Right renal cortex interstitium (tissue), 3 donors: ENCODE results near the gene FOXO1. TPM values are rescaled to one million over a fixed set of nuclear protein-coding genes. Genes with fewer than 3 reads are reported as not detected.

Experiments used
- DNase-seq, 3 donors: peaks; one replicate each; pipeline ENCODE4 v3.0.0-alpha.2; 2013; ENCODE audit warnings: low read depth in 3 of 3, low spot score in 2 of 3
- polyA plus RNA-seq, 3 donors: library from polyadenylated mRNA; unstranded; fragments of 120-200 nt; gene quantifications; one replicate each; pipeline ENCODE4 v1.2.1, GENCODE V29; 2013; ENCODE audit not compliant: insufficient read length in 3 of 3

The FOXO1 gene
- polyA plus RNA-seq, 3 donors, result 15.1 to 16.7 (median 15.4) TPM

DNA sequence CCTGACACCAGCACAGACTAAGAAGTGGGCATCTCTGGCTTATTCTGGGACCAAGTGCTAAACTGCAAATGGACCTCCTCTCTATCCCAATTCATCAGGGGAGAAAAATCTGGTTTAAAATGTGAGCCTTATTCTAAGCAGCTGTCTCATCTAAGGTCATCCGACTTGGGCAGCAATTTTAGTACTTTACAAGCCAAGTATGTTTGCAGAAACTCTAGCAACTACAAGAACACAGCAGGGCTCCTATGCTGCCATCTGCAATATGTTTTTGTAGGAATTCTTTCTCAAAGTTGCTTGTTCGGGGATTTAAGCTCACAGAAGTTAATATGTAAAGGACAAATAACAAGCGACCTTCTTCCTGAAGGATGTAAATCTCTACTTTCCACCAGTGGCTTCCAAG lies 113.1 kb downstream of the FOXO1 start:
- no peak for DNase-seq

GRCh38 chr13:40552895-40553294 lies 113.5 kb downstream of the FOXO1 start:
- no peak for DNase-seq

GRCh38 chr13:40550130-40550529 lies 116.3 kb downstream of the FOXO1 start:
- DNase-seq, result no peak

DNA sequence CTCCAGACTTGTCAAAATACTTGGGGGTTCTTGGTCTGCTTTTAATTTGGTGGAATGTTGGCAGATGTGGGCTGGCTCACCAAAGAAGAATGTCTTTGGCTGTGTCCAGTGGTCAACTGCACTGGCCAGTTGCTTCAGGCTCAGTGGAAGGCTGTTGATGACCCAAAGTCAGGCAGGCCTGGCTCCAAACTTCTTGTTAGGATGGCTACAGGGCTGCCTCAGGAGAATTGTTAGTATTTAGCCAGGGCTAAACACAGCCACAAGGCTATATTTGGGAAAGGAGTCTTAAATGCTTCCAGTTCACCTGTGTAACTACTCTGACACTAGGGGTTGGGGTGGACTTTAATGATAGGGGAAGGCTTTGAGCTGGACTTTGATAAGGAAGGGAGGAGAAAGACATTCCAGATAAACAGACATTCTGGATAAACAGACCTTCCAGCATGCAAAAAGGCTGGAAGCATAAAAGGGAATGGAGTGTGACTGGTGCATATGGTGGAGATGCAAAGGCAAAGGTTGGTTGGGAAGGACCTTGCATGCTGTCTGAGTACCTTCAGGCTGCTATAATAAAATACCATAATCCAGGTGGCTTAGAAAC lies 116.8 kb downstream of the FOXO1 start:
- no peak for DNase-seq

DNA sequence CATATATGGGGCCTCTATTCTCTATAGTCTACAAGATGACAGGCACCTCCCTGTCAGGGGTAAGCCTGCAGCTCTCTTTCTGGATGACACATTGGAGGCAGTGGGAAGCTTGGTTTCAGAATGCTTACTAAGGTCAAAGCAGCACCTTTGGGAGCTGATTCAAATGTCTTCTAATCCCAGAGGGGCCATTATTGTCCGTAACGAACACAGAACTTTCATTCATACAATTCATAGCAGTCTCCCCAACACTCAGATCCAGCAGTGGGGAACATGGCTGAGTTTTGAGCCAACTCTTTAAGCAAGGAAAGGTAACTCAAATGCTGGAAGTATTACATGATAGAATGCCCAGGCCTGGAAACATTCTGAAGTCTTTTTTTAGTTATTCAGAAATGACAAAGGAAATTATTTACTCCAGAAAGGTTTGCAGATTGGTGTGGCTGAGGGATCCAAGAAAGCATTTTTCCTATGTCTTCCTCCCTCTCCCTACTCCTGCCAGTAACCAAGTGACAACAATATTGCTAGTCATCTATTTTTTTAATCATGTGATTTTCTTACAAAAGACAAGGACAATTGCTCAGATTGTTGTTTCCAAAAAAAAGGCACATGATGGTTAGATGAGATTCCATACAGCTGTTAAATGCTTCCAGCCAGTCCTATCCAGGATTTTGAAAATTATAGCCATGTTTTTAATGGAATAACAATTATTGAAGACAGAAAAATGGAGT lies 118.7 kb downstream of the FOXO1 start:
- DNase-seq, result no peak

DNA sequence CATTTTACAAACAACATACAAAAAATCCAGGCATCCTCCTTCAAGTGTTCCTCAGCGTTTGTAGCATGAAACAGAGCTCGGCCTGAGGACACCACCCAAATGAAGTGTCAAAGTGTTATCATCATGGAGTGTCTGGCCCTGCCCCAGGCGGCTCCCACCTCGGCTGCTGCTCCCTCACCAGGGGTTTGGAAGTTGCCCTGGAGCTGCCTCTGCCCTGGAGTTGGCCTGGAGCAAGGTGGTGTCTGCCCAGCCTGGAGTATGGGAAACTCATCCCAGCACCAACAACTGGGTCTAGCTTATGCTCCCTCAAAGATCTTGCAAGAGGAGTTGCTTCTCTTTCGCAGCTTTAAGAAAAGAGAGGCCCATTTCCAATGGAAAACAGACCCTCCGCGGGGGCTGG lies 120.4 kb downstream of the FOXO1 start:
- no peak for DNase-seq

DNA sequence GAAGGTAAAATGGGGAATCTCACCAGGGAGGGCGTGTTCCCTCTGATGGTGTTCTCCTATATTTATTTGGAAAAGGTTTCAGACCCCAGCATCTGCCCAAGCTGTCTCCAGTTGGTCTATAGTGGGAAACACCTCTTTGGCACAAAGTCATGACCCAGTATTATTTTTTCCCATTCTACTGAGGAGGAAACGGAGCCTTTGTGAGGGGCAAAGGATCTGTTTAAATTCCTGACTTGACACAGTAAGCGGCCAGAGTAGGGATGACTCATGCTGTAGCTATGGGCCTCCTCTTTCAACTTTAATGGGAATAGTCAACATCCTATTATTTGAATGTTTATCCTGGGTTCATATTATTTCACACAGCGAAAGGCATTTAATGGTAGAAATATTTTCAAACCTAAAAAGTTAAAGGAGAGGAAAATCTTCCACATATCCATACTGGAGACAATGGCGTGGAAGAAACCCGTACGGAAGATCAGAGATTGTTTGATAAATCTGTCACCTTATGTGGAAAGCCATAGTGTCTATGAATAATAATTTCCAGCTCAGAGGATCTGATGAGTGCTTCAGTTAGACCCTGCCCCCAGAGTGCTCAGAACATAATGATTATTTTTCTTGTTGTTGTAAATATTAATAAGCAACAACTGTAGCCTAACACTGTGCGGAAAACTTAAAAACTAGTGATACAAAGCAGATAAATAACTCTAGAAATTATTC lies 126.0 kb downstream of the FOXO1 start:
- DNase-seq, result no peak

DNA sequence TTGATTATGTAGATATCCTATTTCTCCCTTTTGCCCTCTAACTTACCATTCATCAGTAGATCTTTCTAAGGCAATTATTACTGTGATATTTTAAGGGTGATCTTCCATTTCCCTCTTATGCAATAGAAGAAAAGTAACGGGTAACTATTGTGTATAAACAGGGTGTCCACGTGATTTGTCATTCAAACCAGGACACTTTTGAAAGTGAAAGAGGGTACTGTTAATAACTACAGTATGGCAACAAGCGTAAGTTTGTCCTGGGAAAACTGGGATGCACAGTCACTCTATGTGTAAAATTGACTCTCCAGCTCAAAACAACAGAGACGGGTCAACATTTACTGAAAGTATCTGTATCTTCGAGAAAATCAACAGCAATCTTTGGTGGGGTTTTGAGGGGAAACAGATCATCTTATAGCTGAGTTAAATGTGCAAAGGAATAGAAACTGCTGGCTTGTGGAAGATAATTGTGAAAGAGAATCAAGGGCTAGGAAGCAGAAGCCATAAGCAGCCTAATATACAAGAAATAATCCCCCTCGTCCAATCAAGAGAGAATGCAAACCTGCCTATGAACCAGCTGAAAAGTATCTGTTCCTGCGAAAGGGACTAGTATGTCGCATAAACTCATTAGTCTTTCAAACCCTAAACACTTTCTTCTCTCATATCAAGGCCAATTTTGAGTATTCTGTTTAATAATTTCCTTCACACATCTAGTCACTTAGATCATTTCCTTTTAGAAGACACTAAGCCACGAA lies 126.7 kb downstream of the FOXO1 start:
- no peak for DNase-seq

DNA sequence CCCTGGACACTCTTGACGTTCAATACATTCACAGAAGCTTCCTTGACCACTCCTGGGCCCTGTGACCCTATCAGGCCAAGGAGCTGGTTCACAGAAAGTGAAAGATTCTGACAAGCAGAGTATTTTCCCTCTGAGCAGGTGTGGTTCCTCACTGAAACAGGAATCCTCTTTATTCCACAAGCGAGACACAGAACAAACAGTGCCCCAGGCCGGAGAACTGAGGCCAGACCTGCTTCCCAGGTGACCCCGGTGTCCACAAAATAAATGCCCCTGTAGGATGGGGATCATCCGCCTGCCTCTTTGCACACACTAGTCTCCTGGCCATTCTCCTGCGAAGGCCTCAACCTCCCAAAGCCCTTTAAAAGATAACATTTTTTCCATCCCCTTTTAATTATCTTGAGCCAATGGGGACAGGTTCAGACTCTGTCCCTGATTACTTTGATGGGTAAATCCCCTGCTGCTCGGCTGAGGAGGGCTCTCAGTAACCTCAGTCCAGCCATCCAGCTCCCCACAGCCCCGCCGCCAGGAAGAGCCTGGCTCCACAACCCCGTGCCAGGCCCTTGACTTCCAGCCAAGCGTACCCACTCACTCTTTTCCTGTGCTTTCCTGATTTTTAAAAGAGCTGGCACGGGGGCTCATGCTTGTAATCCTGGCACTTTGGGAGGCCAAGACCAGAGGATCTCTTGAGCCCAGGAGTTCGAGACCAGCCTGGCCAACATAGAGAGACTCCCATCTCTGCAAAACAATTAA lies 129.1 kb downstream of the FOXO1 start:
- no peak for DNase-seq

GRCh38 chr13:40536443-40537113 lies 129.9 kb downstream of the FOXO1 start:
- no peak for DNase-seq

DNA sequence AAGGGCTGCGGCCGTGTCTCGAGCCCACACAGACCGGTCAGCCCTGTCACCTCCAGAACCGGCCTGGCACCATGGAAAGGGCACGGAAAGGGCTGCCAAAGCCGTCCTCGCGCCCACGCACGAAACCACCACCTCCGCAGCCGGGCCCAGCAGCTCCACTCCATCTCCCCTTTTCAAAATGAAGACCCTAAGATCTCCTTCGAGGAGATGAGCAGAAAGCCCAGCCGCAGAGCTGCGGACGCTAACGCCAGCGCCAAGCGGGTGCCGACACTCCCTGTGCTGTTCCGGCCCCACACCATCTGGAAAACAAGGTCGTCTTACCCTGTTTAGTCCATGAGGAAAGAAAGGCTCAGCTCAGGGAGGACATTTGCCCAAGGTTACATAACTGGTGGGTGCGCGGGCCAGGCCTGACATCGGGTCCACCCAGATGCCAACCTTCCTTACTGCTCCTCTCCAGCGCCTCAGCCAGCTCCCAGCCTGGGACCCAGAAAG lies 131.1 kb downstream of the FOXO1 start:
- DNase-seq, result no peak

GRCh38 chr13:40534456-40534855 lies 132.0 kb downstream of the FOXO1 start:
- DNase-seq, result no peak

DNA sequence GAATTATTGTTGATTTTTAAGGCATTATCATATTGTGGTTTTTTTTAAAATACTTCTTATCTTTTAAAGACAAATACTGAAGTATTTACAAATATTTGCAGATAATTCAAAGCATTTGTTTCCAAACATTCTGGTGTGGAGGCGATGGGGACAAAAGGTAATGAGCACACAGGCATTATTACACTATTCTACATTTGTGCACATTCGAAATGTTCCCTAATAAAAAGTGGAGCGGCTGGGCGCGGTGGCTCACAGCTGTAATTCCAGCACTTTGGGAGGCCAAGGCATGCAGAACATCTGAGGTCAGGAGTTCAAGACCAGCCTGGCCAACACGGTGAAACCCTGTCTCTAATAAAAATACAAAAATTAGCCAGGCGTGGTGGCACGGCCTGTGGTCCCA lies 133.4 kb downstream of the FOXO1 start:
- no peak for DNase-seq

DNA sequence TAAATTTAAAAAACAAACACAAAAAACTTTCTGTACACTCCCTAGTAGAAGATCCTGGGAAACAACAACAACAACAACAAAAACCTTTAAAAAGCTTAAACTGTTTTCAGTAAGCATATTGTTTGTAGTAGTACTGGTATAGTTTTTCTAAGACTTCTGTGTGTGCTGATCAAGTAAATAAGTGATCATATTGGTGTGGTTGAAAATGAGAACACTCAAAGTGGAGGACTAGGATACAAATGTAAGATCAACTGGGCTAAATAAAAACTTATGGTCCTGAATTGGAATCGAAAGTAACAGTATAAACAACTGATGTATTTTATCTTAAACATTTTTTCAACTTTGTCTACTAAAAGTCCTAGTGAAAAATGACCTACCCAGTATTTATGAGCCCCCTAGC lies 135.5 kb downstream of the FOXO1 start:
- no peak for DNase-seq

DNA sequence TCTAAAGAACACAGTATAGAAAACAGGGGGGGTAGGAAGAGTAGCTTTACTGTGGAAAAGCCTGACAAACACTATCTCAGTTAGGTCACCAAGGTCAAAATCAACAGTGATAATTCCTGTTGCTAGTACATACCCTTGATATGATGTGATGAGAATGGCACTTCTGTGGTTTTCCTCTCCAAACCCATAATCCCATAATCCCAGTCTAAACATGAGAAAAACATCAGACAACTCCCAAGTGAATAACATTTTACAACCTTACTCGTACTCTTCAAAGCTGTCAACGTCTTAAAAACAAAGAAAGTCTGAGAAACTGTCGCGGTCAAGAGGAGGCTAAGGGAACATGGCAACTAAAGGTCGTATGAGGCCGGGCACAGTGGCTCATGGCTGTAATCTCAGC lies 137.6 kb downstream of the FOXO1 start:
- DNase-seq, result no peak

GRCh38 chr13:40527914-40528313 lies 138.5 kb downstream of the FOXO1 start:
- DNase-seq, result no peak

DNA sequence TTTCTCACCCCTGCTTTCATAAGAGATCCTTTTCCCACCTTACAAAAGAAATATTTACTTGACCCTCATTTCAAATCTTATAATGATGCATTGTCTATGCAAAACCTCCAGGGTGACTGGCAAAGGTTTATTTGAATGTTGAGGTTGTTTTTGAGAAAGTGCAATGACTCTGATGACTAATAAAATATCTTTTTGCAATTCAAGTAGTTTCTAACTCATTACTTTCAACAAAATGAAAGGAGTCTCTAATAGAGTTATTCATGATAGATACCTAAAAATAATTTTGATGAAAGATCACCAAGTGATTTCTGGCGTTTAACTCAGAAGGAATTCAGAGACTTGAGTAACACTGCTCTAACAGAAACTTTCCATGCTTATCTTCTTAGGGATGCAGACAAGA lies 144.2 kb downstream of the FOXO1 start:
- DNase-seq, result no peak

- no peak for DNase-seq
These were observed 145.5 kb downstream of the FOXO1 start for GRCh38 chr13:40520916-40521315.

GRCh38 chr13:40519637-40520036 lies 146.8 kb downstream of the FOXO1 start:
- DNase-seq, result no peak

DNA sequence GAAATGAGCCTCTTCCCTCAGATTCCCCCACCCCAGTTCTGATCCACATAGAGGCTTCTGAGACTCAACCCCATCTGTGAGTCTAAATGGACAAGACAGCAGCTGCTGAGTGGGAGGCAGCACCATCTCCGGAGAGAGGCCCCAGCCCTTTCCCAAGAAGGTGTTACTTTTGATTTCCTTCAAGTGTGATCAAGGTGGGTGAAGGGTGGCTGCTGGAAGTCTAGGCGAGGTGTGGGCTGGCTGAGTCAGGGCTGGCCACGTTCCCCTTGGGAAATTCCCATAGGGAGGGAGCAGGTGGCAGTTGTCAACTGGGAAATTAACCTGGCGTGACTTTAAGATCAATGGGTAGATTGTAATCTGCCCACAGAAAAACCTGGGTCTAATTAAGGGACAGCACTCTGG lies 148.0 kb downstream of the FOXO1 start:
- no peak for DNase-seq
